Tibial nerve (tissue), 4 donors: ENCODE data around the gene NKAIN2. TPM values are rescaled to one million over a fixed set of nuclear protein-coding genes. Genes with fewer than 3 reads are reported as not detected.

Experiments used
- DNase-seq, 2 donors: peaks; one replicate each; pipeline ENCODE4 v3.0.0-alpha.2; 2019; ENCODE audit warnings: low spot score in 2 of 2
- H3K27ac ChIP-seq, 4 donors: fragments of 200-600 bp; sonication (generic) in 3 of 4; one replicate each; pipeline ENCODE4 v1.5.1; 2017 to 2019; ENCODE audit warnings: mild to moderate bottlenecking in 1 of 4
- H3K27me3 ChIP-seq, 2 donors: fragments of 200-600 bp; sonication (generic) in 1 of 2; one replicate each; pipeline versions ENCODE4 v1.5.1 to v1.6.0; 2017 to 2019
- H3K36me3 ChIP-seq, 3 donors: fragments of 200-600 bp; sonication (generic); one replicate each; pipeline ENCODE4 v1.5.1; 2018 to 2019
- H3K4me1 ChIP-seq, 4 donors: fragments of 200-600 bp; sonication (generic) in 3 of 4; one replicate each; pipeline ENCODE4 v1.5.1; 2017 to 2019
- H3K4me3 ChIP-seq, 4 donors: fragments of 200-600 bp; sonication (generic) in 3 of 4; one replicate each; pipeline ENCODE4 v1.5.1; 2017 to 2019; ENCODE audit warnings: mild to moderate bottlenecking in 1 of 4, moderate library complexity in 1 of 4
- H3K9me3 ChIP-seq, 4 donors: fragments of 200-600 bp; sonication (generic) in 3 of 4; one replicate each; pipeline ENCODE4 v1.5.1; 2017 to 2019
- CTCF ChIP-seq, 5 experiments: fragments of 200-600 bp in 3 of 5; fragments of 450-650 bp in 2 of 5; sonication (generic) in 3 of 5; IDR thresholded peaks; one replicate each; pipeline ENCODE4 v1.5.1; 2016 to 2019; ENCODE audit warnings: antibody characterized with exemption in 5 of 5, mild to moderate bottlenecking in 3 of 5, moderate library complexity in 2 of 5
- EP300 ChIP-seq, 2 donors: sonication (generic); formaldehyde crosslinking; IDR thresholded peaks; one replicate each; pipeline ENCODE4 v1.6.1; 2017; ENCODE audit warnings: antibody characterized with exemption in 2 of 2, mild to moderate bottlenecking in 1 of 2
- POLR2A ChIP-seq, 2 donors: fragments of 450-650 bp; IDR thresholded peaks; one replicate each; pipeline ENCODE4 v1.6.1; 2017; ENCODE audit warnings: antibody characterized with exemption in 2 of 2, mild to moderate bottlenecking in 2 of 2, moderate library complexity in 2 of 2
- WGBS, 2 donors: methylation state at CpG; one replicate each; pipeline ENCODE4 v1.1.5; 2018; 5-methylcytosine and 5-hydroxymethylcytosine counted together
- total RNA-seq, 4 donors: library from RNA; depleted of rRNA; stranded (reverse); fragments of >200 nt; gene quantifications; one replicate each; pipeline ENCODE4 v1.1.0, GENCODE V29; 2016

NKAIN2 gene
- total RNA-seq, 4 donors from 2014 or later = 8.1 to 20.8 (median 15.2) TPM

- Histone ChIP-seq H3K27me3 (no peaks in the 10 kb centered on the region), H3K9me3 (no peaks in the 10 kb centered on the region), H3K36me3 (no peaks in the 10 kb centered on the region), H3K4me1 (no peaks in the 10 kb centered on the region), H3K4me3 (no peak overlapping the region), H3K27ac (no peak overlapping the region)
- TF ChIP-seq CTCF (IDR thresholded peaks at IDR 0.05) (no peak), EP300 (IDR thresholded peaks at IDR 0.05) (no peak), POLR2A (IDR thresholded peaks at IDR 0.05) (no peak)
- 52 to 53% methylated on average over 3 of the region's 3 CpGs for WGBS, 2 donors
- DNase-seq = no peak
Measured at GRCh38 chr6:124857746-124858145, 1054.1 kb downstream of the NKAIN2 start.

GRCh38 chr6:124858564-124858963 is 1054.9 kb downstream of the NKAIN2 start:
- Histone ChIP-seq H3K27ac (no peak overlapping the region), H3K9me3 (no peaks in the 10 kb centered on the region), H3K4me3 (no peak overlapping the region), H3K36me3 (no peaks in the 10 kb centered on the region), H3K27me3 (no peaks in the 10 kb centered on the region), H3K4me1 (no peaks in the 10 kb centered on the region)
- WGBS, 2 donors = 78 to 87% methylated on average over 3 of the region's 3 CpGs
- TF ChIP-seq POLR2A (IDR thresholded peaks at IDR 0.05) (no peak), CTCF (IDR thresholded peaks at IDR 0.05) (no peak), EP300 (IDR thresholded peaks at IDR 0.05) (no peak)
- DNase-seq = no peak

- Histone ChIP-seq H3K27me3 (no peaks in the 10 kb centered on the region), H3K9me3 (no peaks in the 10 kb centered on the region), H3K4me1 (no peaks in the 10 kb centered on the region), H3K4me3 (no peak overlapping the region), H3K27ac (no peak overlapping the region), H3K36me3 (no peaks in the 10 kb centered on the region)
- TF ChIP-seq POLR2A (IDR thresholded peaks at IDR 0.05) (no peak), EP300 (IDR thresholded peaks at IDR 0.05) (no peak), CTCF (IDR thresholded peaks at IDR 0.05) (no peak)
- WGBS, 2 donors = 96% methylated on average over 1 of the region's 1 CpG
- no peak for DNase-seq
Measured at GRCh38 chr6:124859366-124859765, 1055.7 kb downstream of the NKAIN2 start.

GRCh38 chr6:124866040-124866439 is 1062.4 kb downstream of the NKAIN2 start:
- WGBS, 2 donors = 82 to 96% methylated on average over 1 of the region's 1 CpG
- DNase-seq = no peak
- Histone ChIP-seq H3K4me1 (no peaks in the 10 kb centered on the region), H3K27me3 (no peaks in the 10 kb centered on the region), H3K4me3 (no peak overlapping the region), H3K9me3 (no peaks in the 10 kb centered on the region), H3K36me3 (no peaks in the 10 kb centered on the region), H3K27ac (no peak overlapping the region)
- TF ChIP-seq POLR2A (IDR thresholded peaks at IDR 0.05) = no peak
- TF ChIP-seq CTCF (IDR thresholded peaks at IDR 0.05) = no peak
- no peak for TF ChIP-seq EP300 (IDR thresholded peaks at IDR 0.05)

GRCh38 chr6:124867121-124867520 is 1063.5 kb downstream of the NKAIN2 start:
- DNase-seq = no peak
- no peaks in the 10 kb centered on the region for H3K27me3 ChIP-seq
- TF ChIP-seq EP300 (IDR thresholded peaks at IDR 0.05) (no peak), CTCF (IDR thresholded peaks at IDR 0.05) (no peak), POLR2A (IDR thresholded peaks at IDR 0.05) (no peak)
- no peaks in the 10 kb centered on the region for H3K36me3 ChIP-seq
- H3K4me3 ChIP-seq = no peak overlapping the region
- no peaks in the 10 kb centered on the region for H3K9me3 ChIP-seq
- no peak overlapping the region for H3K27ac ChIP-seq
- 57 to 93% methylated on average over 1 of the region's 1 CpG for WGBS, 2 donors
- H3K4me1 ChIP-seq = no peaks in the 10 kb centered on the region
